H9 (cell line): Measurements from ENCODE around the gene LRRC36. TPM values are rescaled to one million over a fixed set of nuclear protein-coding genes. Genes with fewer than 3 reads are reported as not detected.
A peak's percentile ranks its signal among the peaks of the same experiment; 100 is the strongest.

Experiments
- DNase-seq: peaks from one replicate; pipeline ENCODE4 v3.0.0-alpha.2; 2017
- H2AFZ ChIP-seq: one replicate; pipeline ENCODE4 v1.6.1; 2013; ENCODE audit warnings: mild to moderate bottlenecking, low read length, control low read depth, moderate library complexity
- H2AK5ac ChIP-seq: 2 replicates; pipeline ENCODE4 v1.6.1; 2013; ENCODE audit warnings: low read length, control low read depth, mixed read lengths; ENCODE audit not compliant: insufficient read length
- H2BK120ac ChIP-seq: one replicate; pipeline ENCODE4 v1.6.1; 2013; ENCODE audit warnings: low read depth, mild to moderate bottlenecking, low read length, control low read depth, inconsistent platforms; ENCODE audit not compliant: poor library complexity, severe bottlenecking
- H2BK12ac ChIP-seq: 2 replicates; pipeline ENCODE4 v1.6.1; 2013; ENCODE audit warnings: low read length, control low read depth, mixed read lengths, low read depth; ENCODE audit not compliant: insufficient read length
- H2BK15ac ChIP-seq: 2 replicates; pipeline ENCODE4 v1.6.1; 2013; ENCODE audit warnings: low read depth, low read length, control low read depth
- H2BK20ac ChIP-seq: one replicate; pipeline ENCODE4 v1.6.1; 2013; ENCODE audit warnings: low read depth, mild to moderate bottlenecking, low read length, control low read depth, inconsistent platforms; ENCODE audit not compliant: poor library complexity, severe bottlenecking
- H2BK5ac ChIP-seq: 2 replicates; pipeline ENCODE4 v1.6.1; 2013; ENCODE audit warnings: low read length, control low read depth, mixed read lengths; ENCODE audit not compliant: insufficient read length
- H3K14ac ChIP-seq: 2 replicates; pipeline ENCODE4 v1.6.1; 2013; ENCODE audit warnings: low read length, control low read depth; ENCODE audit not compliant: insufficient read depth
- H3K18ac ChIP-seq: 2 replicates; pipeline ENCODE4 v1.6.1; 2013; ENCODE audit warnings: low read depth, mild to moderate bottlenecking, mixed read lengths, low read length, control low read depth; ENCODE audit not compliant: insufficient read length
- H3K23ac ChIP-seq: 2 replicates; pipeline ENCODE4 v1.6.1; 2013; ENCODE audit warnings: low read length, control low read depth, mixed read lengths, low read depth; ENCODE audit not compliant: insufficient read length
- H3K23me2 ChIP-seq: 2 replicates; pipeline ENCODE4 v1.6.1; 2013; ENCODE audit warnings: low read depth, mild to moderate bottlenecking, mixed read lengths, low read length, control low read depth; ENCODE audit not compliant: insufficient read length, poor library complexity, severe bottlenecking
- H3K27ac ChIP-seq: 2 replicates; pipeline ENCODE4 v1.5.1; 2013; ENCODE audit warnings: low read length, control low read depth, mixed read lengths, low read depth; ENCODE audit not compliant: insufficient read length
- H3K27me3 ChIP-seq: 2 replicates; pipeline ENCODE4 v1.6.1; 2013; ENCODE audit warnings: low read length, control low read depth, inconsistent platforms; ENCODE audit not compliant: insufficient read depth
- H3K4ac ChIP-seq: 2 replicates; pipeline ENCODE4 v1.6.1; 2013; ENCODE audit warnings: low read depth, mild to moderate bottlenecking, control low read depth, inconsistent platforms, low read length, moderate library complexity
- H3K4me1 ChIP-seq: 2 replicates; pipeline ENCODE4 v1.6.1; 2013; ENCODE audit warnings: low read length, control low read depth, inconsistent platforms; ENCODE audit not compliant: insufficient read depth
- H3K4me2 ChIP-seq: 2 replicates; pipeline ENCODE4 v1.6.1; 2013; ENCODE audit warnings: low read length, control low read depth, mixed read lengths; ENCODE audit not compliant: insufficient read length, insufficient read depth
- H3K56ac ChIP-seq: 2 replicates; pipeline ENCODE4 v1.6.1; 2013; ENCODE audit warnings: low read depth, mild to moderate bottlenecking, mixed read lengths, low read length, control low read depth; ENCODE audit not compliant: insufficient read length
- H3K79me1 ChIP-seq: 2 replicates; pipeline ENCODE4 v1.6.1; 2013; ENCODE audit warnings: low read depth, mild to moderate bottlenecking, moderate library complexity, low read length, control low read depth, inconsistent platforms; ENCODE audit not compliant: insufficient read depth, poor library complexity, severe bottlenecking
- H3K79me2 ChIP-seq: 2 replicates; pipeline ENCODE4 v1.6.1; 2013; ENCODE audit warnings: low read length, control low read depth, inconsistent platforms; ENCODE audit not compliant: insufficient read depth
- H3K9ac ChIP-seq: 2 replicates; pipeline ENCODE4 v1.6.1; 2013; ENCODE audit warnings: low read length, control low read depth, mixed read lengths; ENCODE audit not compliant: insufficient read length; ENCODE audit errors: extremely low read depth
- H3K9me3 ChIP-seq: one replicate; pipeline ENCODE4 v1.6.1; 2013; ENCODE audit warnings: low read depth, low read length, inconsistent platforms; ENCODE audit not compliant: control insufficient read depth
- H3T11ph ChIP-seq: one replicate; pipeline ENCODE4 v1.6.1; 2013; ENCODE audit warnings: mild to moderate bottlenecking, low read length, control low read depth, inconsistent platforms
- H4K20me1 ChIP-seq: one replicate; pipeline ENCODE4 v1.6.1; 2013; ENCODE audit not compliant: control insufficient read depth, insufficient read length, insufficient read depth
- H4K5ac ChIP-seq: 2 replicates; pipeline ENCODE4 v1.6.1; 2013; ENCODE audit warnings: low read depth, mild to moderate bottlenecking, mixed read lengths, low read length, control low read depth; ENCODE audit not compliant: insufficient read length
- H4K8ac ChIP-seq: replicated peaks from 2 replicates; pipeline ENCODE4 v1.6.1; 2013; ENCODE audit warnings: low read length, control low read depth, mixed read lengths, low read depth; ENCODE audit not compliant: insufficient read length
- H4K91ac ChIP-seq: 2 replicates; pipeline ENCODE4 v1.6.1; 2013; ENCODE audit warnings: low read depth, mild to moderate bottlenecking, moderate library complexity, mixed read lengths, low read length, control low read depth; ENCODE audit not compliant: insufficient read length
- H3K27ac Mint-ChIP-seq, 3 experiments: 2 replicates in 2 of 3; 3 replicates in 1 of 3; pipeline ENCODE4 v1.8.0; 2020 to 2021; ENCODE audit warnings: mixed read lengths in 3 of 3, mild to moderate bottlenecking in 1 of 3, moderate library complexity in 1 of 3
- H3K27me3 Mint-ChIP-seq: 2 replicates; pipeline ENCODE4 v1.8.0; 2021; ENCODE audit warnings: low read depth, mild to moderate bottlenecking, moderate library complexity, mixed read lengths
- H3K36me3 Mint-ChIP-seq, 3 experiments: 2 replicates in 2 of 3; 3 replicates in 1 of 3; pipeline ENCODE4 v1.8.0; 2020 to 2021; ENCODE audit warnings: low read depth in 3 of 3, mixed read lengths in 3 of 3; ENCODE audit not compliant: insufficient read depth in 1 of 3
- H3K4me1 Mint-ChIP-seq, 2 experiments: 2 replicates each; pipeline ENCODE4 v1.8.0; 2020; ENCODE audit warnings: mixed read lengths in 2 of 2
- H3K4me3 Mint-ChIP-seq, 2 experiments: 2 replicates in 1 of 2; 3 replicates in 1 of 2; pipeline ENCODE4 v1.8.0; 2020 to 2021; ENCODE audit warnings: mild to moderate bottlenecking in 2 of 2, mixed read lengths in 2 of 2, moderate library complexity in 1 of 2
- H3K9me3 Mint-ChIP-seq, 2 experiments: 2 replicates in 1 of 2; 3 replicates in 1 of 2; pipeline ENCODE4 v1.8.0; 2020; ENCODE audit warnings: mild to moderate bottlenecking in 2 of 2, mixed read lengths in 2 of 2, moderate library complexity in 1 of 2
- WGBS: extraction: QIAGEN DNeasy Blood & Tissue Kit; methylation state at CpG from one replicate; pipeline ENCODE4 v1.1.7; 2013; ENCODE audit warnings: missing lambda C conversion rate, low lambda C conversion rate, mixed read lengths; ENCODE audit not compliant: insufficient read length; ENCODE audit errors: extremely low coverage; 5-methylcytosine and 5-hydroxymethylcytosine counted together
- total RNA-seq: library from RNA; stranded (reverse); gene quantifications from 2 replicates; pipeline ENCODE4 v1.2.1, GENCODE V29; 2021
- TF ChIP-seq, protein P1 (sequence below): fragments of 200-600 bp; sonication (generic); conservative IDR thresholded peaks from 3 replicates; pipeline ENCODE4 v1.8.0; 2021; ENCODE audit warnings: antibody characterized with exemption, mild to moderate bottlenecking

The LRRC36 gene
- total RNA-seq, 1 experiment from 2014 or later, result not detected

GRCh38 chr16:67424261-67424615 lies 97.6 kb downstream of the LRRC36 start:
- Histone ChIP-seq H2BK15ac (no peak overlapping the region), H2BK20ac (no peak overlapping the region), H3K9me3 (no peaks in the 10 kb centered on the region), H3K23me2 (no peaks in the 10 kb centered on the region), H3K4me2 (peak overlapping the region; percentile 81), H3T11ph (peak overlapping the region; percentile 41), H3K27ac (peak overlapping the region; percentile 89), H2AK5ac (no peak overlapping the region), H4K91ac (no peak overlapping the region), H3K79me2 (no peaks in the 10 kb centered on the region), H2BK120ac (no peak overlapping the region), H3K27me3 (no peaks in the 10 kb centered on the region; the same call in 1 of the 2 replicates), H3K4ac (no peak overlapping the region), H3K79me1 (no peaks in the 10 kb centered on the region), H3K9ac (no peak overlapping the region), H3K14ac (peak overlapping the region; percentile 6; the same call in 1 of the 2 replicates), H4K8ac (no peak overlapping the region), H2BK12ac (no peak overlapping the region), H3K18ac (peak overlapping the region; percentile 43), H3K56ac (no peak overlapping the region), H2AFZ (no peak overlapping the region), H3K23ac (no peak overlapping the region), H2BK5ac (peak overlapping the region; percentile 32), H3K4me1 (peaks cover 29% of the 10 kb centered on the region), H4K5ac (no peak overlapping the region), H4K20me1 (no peaks in the 10 kb centered on the region)
- TF ChIP-seq, protein P1, sequence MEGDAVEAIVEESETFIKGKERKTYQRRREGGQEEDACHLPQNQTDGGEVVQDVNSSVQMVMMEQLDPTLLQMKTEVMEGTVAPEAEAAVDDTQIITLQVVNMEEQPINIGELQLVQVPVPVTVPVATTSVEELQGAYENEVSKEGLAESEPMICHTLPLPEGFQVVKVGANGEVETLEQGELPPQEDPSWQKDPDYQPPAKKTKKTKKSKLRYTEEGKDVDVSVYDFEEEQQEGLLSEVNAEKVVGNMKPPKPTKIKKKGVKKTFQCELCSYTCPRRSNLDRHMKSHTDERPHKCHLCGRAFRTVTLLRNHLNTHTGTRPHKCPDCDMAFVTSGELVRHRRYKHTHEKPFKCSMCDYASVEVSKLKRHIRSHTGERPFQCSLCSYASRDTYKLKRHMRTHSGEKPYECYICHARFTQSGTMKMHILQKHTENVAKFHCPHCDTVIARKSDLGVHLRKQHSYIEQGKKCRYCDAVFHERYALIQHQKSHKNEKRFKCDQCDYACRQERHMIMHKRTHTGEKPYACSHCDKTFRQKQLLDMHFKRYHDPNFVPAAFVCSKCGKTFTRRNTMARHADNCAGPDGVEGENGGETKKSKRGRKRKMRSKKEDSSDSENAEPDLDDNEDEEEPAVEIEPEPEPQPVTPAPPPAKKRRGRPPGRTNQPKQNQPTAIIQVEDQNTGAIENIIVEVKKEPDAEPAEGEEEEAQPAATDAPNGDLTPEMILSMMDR, result no peak
- Mint-ChIP-seq H3K4me1 (peaks cover 67 to 72% of the 10 kb centered on the region in 2 experiments), H3K9me3 (peaks cover 2 to 5% of the 10 kb centered on the region in 2 experiments; a peak in 3 of 5 replicates), H3K27ac (peak overlapping the region; percentile 84 to 95 (median 88); a peak in 6 of 7 replicates), H3K4me3 (peak overlapping the region; percentile 49 to 67; a peak in 4 of 5 replicates), H3K36me3 (peaks cover 0 to 4% (median 2%) of the 10 kb centered on the region in 3 experiments; a peak in 2 of 7 replicates), H3K27me3 (peaks cover 5% of the 10 kb centered on the region)
- WGBS, result no CpG with 5 or more reads among the region's 5 CpGs
- DNase-seq, result no peak
